Amniotic stem cell (primary cell): ENCODE measurements around the gene GMDS.

Experiments used
- DNase-seq: peaks from one replicate; lab custom pipeline; 2025; lab: John Stamatoyannopoulos, UW

GMDS gene

GRCh38 chr6:2133716-2134310 lies 111.6 kb downstream of the GMDS start:
- no peak for DNase-seq

- DNase-seq = no peak
Measured at GRCh38 chr6:2132916-2133315, 112.5 kb downstream of the GMDS start.

GRCh38 chr6:2132416-2132815 lies 113.0 kb downstream of the GMDS start:
- DNase-seq = no peak

- DNase-seq = no peak
Measured at GRCh38 chr6:2129182-2129621, 116.2 kb downstream of the GMDS start.

GRCh38 chr6:2127484-2127911 lies 117.9 kb downstream of the GMDS start:
- DNase-seq = no peak

GRCh38 chr6:2126351-2126750 lies 119.1 kb downstream of the GMDS start:
- no peak for DNase-seq

GRCh38 chr6:2125158-2125557 lies 120.2 kb downstream of the GMDS start:
- no peak for DNase-seq

- DNase-seq = no peak
Measured at GRCh38 chr6:2124260-2124709, 121.1 kb downstream of the GMDS start.

- no peak for DNase-seq
Measured at GRCh38 chr6:2120912-2121311, 124.5 kb downstream of the GMDS start.

GRCh38 chr6:2119275-2119674 lies 126.1 kb downstream of the GMDS start:
- no peak for DNase-seq

GRCh38 chr6:2118136-2118535 lies 127.3 kb downstream of the GMDS start:
- DNase-seq = no peak

- DNase-seq = no peak
Measured at GRCh38 chr6:2117447-2117846, 128.0 kb downstream of the GMDS start.

GRCh38 chr6:2116496-2116895 lies 128.9 kb downstream of the GMDS start:
- no peak for DNase-seq

GRCh38 chr6:2114100-2114499 lies 131.3 kb downstream of the GMDS start:
- DNase-seq = no peak

- no peak for DNase-seq
Measured at GRCh38 chr6:2111162-2111677, 134.2 kb downstream of the GMDS start.

GRCh38 chr6:2110504-2110903 lies 134.9 kb downstream of the GMDS start:
- no peak for DNase-seq

GRCh38 chr6:2109796-2110195 lies 135.6 kb downstream of the GMDS start:
- DNase-seq = no peak

- no peak for DNase-seq
Measured at GRCh38 chr6:2108700-2109306, 136.6 kb downstream of the GMDS start.

- DNase-seq = no peak
Measured at GRCh38 chr6:2104524-2104880, 140.9 kb downstream of the GMDS start.

- peak; percentile 59 for DNase-seq
Measured at GRCh38 chr6:2103765-2104523, 141.5 kb downstream of the GMDS start.

GRCh38 chr6:2102966-2103365 lies 142.4 kb downstream of the GMDS start:
- no peak for DNase-seq

- DNase-seq = no peak
Measured at GRCh38 chr6:2102316-2102883, 143.0 kb downstream of the GMDS start.

- DNase-seq = no peak
Measured at GRCh38 chr6:2101213-2101612, 144.2 kb downstream of the GMDS start.
